Effector CD4-positive, alpha-beta T cell (primary cell): Measurements from ENCODE around the gene PLD4. TPM values are rescaled to one million over a fixed set of nuclear protein-coding genes. Genes with fewer than 3 reads are reported as not detected.
A peak's percentile ranks its signal among the peaks of the same experiment; 100 is the strongest.
"Not testable (repeated sequence)": the region's sequence is repeated elsewhere in the genome, so short reads cannot be mapped to it uniquely, and the experiment has no call there.

ENCODE experiments used
- DNase-seq: peaks from one replicate; pipeline ENCODE4 v3.0.0-alpha.2; 2020
- total RNA-seq: gene quantifications from one replicate; lab custom pipeline; 2026; lab: John Stamatoyannopoulos, UW

The PLD4 gene, protein sequence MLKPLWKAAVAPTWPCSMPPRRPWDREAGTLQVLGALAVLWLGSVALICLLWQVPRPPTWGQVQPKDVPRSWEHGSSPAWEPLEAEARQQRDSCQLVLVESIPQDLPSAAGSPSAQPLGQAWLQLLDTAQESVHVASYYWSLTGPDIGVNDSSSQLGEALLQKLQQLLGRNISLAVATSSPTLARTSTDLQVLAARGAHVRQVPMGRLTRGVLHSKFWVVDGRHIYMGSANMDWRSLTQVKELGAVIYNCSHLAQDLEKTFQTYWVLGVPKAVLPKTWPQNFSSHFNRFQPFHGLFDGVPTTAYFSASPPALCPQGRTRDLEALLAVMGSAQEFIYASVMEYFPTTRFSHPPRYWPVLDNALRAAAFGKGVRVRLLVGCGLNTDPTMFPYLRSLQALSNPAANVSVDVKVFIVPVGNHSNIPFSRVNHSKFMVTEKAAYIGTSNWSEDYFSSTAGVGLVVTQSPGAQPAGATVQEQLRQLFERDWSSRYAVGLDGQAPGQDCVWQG
- not detected for total RNA-seq

DNA sequence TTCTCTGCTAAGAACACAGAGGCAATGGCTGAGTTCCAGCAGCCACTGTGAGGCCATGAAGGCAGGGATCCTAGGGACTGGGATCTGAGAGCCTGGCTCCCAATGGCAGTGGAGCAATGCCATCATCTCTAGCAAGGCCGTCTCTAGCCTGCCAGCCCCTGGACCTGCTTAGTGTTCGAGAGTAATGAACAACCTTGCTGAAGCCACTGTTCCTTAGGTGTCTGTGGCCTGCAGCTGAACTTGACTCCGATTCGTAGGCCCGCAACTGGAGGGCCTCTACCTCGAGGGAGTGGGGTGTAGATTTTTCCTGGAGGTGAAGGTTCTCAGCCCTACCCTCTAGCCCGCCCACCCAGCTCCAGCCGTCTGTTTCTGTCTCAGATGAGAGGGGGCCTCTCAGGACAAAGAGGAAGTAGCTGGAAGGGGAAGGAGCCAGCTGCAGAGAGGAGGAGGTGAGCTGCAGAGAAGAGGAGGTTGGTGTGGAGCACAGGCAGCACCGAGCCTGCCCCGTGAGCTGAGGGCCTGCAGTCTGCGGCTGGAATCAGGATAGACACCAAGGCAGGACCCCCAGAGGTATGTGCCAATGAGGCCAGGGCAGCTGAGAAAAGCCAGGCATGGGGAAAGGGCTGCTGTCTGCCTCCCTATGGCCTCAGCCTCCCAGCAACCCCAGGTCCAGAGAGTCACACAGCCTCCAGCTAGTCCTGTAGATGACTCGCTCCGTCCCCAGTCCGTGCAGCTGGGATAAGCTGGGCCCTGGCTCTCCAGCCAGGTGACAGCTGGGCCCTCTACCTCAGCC, at the start of gene PLD4:
TSS of gene PLD4 (plus strand) at position 459 of the 793 bp plus-strand sequence. CDS start 2,262 bp downstream, outside the sequence.
- no peak for DNase-seq

DNA sequence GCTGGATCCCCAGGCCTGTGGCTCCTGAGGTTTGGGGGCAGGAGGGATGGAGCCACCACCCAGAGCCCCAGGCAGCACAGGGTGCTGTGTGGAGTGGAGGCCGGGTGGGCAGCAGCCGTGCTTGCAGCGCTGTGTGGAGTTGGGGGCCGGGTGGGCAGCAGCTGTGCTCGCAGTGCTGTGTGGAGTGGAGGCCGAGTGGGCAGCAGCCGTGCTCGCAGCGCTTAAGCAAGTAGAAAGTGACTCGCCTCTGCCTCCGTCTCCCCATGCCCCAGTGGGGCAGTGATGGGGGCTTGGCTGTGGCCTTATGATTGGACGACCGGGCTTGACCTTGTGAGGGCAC, 49.3 kb upstream of the PLD4 start:
- DNase-seq: no peak

DNA sequence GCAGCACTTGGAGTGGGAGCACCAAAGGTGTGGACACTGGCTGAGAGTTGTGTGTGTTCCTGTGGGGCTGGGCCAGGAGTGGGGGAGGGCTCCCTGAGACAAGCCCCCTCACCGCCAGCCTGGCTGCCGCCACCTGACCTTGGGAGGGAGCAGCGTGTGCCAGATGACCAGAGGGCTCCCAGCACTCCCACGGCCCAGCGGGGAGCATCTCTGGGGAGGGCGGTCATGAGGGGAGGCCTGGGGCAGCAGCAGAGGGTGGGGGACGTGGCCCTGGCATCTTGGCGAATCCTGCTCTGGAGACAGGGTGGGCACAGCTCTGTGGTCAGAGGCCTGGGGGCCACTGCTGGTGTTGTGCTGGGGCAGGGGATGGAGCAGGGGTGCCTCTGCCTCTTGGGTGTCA, 48.9 kb upstream of the PLD4 start:
- DNase-seq: no peak

DNA sequence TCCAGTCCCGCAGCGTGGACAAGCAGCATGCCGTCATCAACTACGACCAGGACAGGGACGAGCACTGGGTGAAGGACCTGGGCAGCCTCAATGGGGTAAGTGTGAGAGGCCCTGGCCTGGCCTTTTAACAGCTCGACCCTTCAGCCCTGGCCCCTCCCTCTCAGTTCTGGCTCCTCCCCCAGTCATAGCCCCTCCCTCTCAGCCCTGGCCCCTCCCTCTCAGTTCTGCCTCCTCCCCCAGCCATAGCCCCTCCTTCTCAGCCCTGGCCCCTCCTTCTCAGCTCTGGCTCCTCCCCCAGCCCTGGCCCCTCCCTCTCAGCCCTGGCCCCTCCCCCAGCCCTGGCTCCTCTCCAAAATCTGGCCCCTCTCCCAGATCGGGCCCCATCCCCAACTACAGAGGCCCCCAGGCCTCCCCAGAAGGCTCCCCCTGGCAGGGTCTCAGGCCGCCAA, 48.4 kb upstream of the PLD4 start:
- no peak for DNase-seq

DNA sequence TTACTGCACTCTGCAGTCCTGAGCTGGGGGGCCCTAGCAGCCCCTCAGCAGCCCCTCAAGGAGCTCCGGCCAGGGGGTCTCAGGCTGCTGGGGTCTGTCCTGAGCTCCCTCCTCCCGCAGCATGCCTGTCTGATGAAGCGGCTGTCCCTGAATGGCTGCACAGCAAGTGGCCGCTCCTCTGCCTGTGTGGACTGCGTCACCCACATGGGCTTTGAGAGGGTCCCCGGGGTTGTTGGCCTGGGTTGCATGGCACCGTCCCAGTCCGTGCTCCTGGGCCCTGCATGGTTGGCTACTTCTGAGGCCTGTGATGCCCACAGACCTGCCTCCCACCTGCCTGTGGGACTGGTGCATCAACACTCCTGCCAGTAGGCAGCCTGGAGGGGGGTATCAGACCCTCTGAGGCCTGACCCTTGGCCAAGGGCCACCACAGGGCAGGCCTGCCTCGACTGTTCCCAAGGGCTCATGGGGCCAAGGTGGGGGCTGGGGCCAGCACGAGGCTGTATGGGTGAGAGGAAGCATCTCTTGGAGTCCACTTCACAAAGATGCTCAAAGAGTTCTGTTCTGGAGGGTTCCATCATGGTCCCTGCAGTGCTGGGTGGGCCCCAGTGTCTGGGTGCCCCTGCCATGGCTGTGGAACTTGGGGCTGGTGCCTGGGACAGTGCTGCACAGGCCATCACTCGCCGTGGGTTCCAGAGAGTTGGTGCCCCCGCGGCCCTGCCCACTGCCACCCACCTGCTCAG, 47.4 kb upstream of the PLD4 start:
- DNase-seq: no peak

DNA sequence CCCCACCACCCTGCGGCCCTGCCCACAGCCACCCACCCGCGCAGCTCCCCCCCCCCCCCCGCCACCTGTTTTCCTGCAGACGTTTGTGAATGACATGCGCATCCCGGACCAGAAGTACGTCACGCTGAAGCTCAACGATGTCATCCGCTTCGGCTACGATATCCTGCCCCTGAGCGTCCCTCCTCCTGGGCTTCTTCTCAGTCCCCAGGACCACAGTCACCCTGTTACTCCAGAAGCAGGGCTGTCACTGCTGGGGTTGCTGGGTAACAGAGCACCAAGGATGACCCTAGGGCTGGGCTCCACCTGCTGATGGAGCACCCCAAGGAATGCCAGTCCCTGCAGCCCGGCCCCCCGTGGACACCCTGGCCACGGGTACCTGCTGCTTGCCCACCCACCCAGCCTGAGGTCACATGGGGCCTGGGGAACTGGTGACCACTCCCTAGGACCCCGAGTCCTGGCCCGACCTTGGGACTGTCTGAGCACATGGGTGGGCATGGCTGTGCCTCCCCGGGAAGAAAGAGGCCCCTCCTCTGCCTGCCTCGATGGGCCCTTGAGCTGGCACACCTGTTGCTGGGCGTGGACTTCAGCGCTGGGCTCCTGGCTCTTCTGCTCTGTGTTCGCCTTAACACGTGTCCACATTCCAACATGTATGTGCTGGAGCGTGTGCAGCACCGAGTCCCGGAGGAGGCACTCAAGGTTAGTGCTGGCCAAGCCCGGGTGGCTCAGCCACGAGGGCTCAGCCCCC, 46.7 kb upstream of the PLD4 start:
- no peak for DNase-seq

DNA sequence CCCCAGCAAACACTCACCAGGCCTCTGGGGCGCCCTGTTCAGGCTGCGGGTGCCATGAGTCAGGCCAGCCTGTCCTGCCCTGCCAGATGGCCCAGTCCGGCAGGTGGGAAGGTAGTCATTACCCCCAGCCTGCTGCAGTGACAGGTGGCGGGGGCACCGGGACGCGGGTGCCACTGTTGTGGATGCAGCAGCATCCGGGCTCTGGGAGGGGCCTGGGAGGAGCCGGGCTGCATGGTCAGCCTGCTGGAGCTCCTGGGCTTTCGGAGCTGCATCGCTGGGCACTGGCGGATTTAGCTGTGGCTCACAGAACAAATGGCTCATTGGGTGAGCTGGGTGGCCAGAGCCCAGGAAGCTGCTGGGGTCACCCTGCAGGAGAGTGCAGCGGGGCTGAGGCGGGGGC, 46.1 kb upstream of the PLD4 start:
- no peak for DNase-seq

DNA sequence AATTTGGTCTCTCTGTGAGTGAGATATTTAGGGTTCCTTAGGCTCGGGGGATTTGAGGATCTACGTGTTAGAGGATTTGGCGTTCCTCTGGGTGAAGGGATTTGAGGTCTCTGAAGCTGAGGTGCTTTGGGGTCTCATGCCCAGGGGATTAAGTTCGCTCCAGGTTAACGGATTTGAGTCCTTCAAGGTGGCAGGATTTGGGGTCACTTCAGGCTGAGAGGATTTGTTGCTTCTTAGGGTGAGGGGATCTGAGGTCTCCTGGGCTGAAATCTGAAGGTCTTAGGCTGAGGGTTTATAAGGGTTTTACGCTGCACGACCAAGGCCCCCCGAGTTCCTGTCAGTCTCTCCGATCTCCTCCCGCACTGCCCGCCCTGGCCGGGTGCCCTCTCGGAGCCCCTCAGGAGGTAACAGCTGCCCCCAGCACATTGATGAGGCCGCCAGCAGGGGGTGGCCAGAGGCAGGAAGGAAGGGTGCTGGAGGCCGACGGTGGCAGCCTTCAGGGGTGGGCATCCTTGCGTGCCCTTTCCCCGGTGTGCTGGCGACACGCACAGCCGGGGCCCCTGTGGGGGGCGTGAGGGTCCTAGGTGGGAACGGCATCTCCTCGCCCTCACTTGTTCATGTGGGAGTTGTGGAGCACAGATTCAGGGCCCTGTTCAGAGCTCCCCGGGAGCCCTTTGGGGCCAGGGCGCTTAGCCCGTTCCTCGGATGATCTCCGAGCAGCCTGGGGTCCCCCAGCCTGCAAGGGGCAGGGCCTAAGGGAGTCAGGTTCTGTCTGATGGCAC, 45.3 kb upstream of the PLD4 start:
- no peak for DNase-seq

DNA sequence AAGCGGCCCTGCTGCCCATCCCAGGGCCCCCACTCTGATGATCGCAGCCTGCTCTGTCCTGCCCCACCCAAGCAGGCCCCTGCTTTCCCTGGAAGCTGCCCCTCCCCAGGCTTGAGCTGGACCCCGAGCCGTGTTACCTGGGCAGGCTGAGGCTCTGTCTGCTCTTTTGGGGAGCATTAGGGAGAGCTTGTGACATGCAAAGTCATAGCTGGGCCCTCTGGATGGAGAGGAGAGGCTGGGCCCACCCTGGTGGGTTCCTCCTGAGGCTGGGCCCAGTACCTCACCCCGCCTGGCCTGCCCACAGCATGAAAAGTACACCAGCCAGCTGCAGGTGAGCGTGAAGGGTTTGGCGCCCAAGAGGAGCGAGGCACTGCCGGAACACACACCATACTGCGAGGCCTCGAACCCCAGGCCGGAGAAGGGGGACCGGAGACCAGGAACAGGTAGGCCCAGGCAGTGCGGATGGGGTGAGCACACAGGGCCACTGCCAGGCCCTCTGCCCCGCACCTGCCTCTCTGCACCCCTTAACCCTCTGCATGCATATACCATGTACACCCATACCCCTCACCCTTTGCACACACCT, 44.6 kb upstream of the PLD4 start:
- no peak for DNase-seq

DNA sequence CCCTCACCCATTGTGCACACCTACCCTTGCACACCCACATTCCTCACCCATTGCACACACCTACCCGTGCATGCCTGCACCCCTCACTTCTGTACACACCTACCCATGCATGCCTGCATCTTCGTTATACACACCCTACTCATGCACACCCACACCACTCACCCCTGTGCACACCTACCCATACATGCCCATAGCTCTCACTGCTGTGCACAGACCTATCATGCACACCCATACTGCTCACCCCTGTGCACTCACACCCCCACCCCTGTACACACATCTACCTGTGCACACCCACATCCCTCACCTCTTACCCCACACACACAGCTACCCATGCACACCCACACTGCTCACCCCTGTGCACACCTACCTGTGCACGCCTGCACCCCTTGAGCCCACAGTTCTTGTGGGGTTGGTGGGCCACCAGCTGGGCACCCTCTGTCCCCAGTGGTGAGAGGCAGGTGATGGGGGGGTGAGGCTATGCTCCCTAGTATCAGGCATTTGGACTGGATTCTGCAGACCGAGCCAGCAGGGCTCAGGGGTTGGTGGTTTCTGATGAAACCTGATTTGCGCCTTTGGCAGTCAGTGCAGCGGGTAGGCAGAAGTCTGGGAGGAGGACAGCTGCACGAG, 44.0 kb upstream of the PLD4 start:
- DNase-seq: no peak

DNA sequence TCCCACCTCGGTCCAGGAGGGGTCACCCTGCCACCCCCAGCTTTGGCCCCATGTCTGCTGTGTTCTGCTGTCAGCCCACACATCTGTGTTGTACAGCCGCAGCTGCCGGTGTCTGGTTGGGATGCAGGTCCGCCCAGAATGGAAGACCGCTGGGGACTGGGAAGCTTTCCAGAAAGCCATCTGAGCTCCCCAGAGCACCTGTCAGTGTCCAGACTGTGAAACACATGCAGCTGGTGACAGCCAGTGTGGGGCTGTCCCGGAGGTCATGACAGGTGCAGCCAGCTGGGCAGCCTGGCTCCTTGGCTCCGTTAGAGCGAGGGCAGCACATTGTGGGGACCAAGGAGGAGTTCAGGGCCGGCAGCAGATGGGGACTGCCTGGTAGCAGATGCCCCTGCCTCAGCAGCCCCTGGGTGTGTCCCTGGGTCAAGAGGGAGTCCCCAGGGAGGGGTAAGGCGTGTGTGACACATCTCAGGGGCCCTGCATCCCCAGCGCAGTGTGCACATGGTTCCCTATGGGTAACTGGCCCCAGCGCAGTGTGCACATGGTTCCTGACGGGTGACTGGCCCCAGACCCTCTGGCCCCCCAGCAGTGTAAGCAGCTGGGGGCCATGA, 43.2 kb upstream of the PLD4 start:
- no peak for DNase-seq

DNA sequence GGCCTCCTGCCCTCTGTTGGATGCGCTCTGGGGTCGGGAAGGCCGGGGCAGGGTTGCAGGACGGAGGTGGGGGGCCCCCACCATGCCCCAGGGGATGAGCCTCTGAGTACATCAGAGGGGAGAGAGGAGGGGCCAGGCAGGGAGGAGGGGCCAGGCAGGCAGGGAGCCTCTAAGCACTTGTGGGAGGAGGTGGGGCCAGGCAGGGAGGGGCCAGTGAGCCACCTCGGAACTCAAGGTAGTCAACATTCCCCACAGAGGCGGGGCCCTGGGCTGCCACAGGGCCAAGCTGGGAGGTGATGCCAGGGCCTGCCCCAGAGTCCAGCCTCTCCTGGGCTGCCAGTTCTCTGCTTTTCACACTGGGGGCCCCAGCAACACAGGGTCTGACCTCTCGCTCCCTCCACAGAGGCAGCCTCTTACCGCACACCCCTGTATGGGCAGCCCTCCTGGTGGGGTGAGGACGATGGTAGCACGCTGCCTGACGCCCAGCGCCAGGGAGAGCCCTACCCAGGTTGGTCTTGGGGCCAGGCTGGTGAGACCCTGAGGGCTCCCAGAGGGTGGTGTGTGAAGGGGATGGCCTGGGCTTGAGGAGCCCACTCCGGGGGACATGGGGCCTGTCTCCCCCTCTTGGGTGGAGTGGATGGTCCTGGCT, 42.2 kb upstream of the PLD4 start:
- no peak for DNase-seq

DNA sequence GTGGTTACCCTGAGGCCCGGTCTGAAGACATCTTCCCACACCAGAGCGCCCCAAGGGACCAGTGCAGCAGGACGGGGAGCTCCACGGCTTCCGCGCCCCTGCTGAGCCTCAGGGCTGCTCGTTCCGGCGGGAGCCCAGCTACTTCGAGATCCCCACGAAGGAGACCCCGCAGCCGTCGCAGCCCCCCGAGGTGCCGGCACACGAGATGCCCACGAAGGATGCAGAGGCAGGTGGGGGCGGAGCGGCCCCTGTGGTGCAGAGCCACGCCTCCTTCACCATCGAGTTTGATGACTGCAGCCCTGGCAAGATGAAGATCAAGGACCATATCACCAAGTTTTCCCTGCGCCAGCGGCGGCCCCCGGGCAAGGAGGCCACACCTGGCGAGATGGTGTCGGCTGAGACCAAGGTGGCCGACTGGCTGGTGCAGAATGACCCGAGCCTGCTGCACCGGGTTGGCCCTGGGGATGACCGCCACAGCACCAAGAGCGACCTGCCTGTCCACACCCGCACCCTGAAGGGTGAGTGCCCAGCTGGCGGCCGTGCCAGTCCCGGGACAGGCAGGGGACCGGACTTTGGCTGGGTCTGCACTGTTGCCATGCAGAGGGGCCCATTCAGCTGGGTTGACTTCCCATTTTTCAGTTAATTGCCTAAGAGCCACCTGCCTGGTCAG, 41.6 kb upstream of the PLD4 start:
- DNase-seq: no peak

DNA sequence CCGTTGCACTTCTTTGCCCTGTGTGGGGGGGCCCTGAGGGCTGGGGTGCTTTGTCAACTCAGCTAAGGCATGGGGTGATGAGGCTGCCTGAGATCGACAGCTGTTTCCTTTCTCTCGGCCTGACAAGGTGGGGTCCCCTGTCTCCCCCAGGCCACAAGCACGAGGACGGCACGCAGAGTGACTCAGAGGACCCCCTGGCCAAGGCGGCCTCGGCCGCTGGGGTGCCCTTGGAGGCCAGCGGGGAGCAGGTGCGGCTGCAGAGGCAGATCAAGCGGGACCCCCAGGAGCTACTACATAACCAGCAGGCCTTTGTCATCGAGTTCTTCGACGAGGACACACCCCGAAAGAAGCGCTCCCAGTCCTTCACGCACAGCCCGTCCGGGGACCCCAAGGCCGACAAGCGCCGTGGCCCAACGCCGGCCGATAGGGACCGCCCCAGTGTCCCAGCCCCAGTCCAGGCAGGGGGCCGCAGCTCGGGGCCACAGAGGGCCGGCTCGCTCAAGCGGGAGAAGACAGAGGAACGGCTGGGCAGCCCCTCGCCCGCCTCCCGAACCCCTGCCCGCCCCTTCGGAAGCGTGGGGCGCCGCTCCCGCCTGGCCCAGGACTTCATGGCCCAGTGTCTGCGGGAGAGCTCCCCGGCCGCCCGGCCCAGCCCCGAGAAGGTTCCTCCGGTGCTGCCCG, 40.9 kb upstream of the PLD4 start:
- DNase-seq: no peak

DNA sequence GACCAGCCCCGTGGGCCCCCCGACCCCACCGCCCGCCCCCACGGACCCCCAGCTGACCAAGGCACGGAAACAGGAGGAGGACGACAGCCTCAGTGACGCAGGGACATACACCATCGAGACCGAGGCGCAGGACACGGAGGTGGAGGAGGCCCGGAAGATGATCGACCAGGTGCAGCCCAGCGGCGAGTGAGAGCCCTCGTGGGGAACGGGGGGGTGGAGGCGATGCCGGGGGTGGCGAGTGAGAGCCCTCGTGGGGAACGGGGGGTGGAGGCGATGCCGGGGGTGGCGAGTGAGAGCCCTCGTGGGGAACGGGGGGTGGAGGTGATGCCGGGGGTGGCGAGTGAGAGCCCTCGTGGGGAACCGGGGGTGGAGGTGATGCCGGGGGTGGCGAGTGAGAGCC, 40.3 kb upstream of the PLD4 start:
- not testable (repeated sequence) for DNase-seq

DNA sequence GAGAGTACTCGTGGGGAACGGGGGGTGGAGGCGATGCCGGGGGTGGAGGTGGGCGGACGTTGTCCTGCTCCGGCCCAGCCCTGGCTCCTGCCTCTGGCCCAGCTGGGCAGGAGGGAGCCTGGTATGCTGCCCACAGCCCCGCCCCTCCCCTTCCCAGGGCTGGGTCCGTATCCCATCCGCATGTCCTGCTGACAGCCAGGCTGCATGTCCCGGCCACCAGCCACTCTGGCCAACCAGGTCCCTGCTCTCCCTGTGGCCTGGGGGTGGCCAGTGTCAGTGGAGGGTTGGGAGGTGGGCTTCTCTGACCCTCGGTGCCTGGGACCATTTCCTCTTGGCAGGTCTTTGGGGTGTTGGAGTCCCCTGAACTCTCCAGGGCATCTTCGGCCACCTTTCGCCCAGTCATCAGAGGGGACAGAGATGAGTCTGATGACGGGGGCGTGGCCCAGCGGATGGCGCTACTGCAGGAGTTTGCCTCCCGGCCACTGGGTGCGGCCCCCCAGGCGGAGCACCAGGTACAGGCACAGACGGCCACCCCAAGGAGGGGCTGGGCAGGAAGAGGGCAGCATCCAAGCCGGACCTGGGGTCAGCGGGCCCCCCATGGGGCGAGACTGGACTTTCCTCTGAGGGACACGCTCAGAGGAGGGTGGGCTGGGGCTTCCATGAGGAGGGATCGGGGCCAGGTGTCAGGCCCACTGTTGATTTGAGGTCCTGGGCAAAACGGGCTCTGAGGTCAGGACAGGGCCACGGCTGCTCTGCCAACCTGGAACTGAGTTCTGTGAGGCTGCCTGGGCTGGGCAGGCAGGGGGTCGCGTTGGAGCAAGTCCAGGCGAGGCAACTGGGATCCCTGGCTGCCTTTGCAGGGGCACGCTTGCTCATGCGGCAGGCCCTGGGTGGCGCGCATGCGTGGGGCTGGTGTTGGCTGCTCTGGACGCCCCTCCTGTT, 39.4 kb upstream of the PLD4 start:
- peak; percentile 1 for DNase-seq

DNA sequence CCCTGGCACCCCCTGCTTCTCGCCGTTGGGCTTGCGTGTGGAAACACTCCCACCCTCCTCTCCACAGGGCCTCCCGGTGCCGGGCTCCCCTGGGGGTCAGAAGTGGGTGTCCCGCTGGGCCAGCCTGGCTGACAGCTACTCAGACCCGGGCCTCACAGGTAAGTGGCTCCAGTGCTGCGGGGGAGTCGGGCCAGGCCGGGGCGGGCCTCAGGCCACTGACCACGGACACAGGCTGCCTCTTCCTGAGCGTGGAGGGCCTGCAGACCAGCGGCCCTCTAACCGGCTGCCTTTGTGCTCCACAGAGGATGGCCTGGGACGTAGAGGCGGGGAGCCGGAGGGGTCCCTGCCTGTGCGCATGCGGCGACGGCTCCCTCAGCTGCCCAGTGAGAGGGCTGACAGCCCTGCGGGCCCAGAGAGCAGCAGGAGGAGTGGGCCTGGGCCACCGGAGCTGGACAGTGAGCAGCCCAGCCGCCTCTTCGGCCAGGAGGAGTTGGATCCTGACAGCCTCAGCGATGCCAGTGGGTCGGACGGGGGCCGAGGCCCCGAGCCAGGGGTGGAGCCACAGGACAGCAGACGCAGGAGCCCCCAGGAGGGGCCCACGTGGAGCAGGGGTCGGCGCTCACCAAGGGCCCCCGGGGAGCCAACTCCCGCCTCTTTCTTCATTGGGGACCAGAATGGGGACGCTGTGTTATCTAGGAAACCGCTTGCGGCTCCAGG, 38.5 kb upstream of the PLD4 start:
- peak; percentile 1 for DNase-seq
